ENCODE measurements around the gene LAPTM5.

LAPTM5 gene

DNA sequence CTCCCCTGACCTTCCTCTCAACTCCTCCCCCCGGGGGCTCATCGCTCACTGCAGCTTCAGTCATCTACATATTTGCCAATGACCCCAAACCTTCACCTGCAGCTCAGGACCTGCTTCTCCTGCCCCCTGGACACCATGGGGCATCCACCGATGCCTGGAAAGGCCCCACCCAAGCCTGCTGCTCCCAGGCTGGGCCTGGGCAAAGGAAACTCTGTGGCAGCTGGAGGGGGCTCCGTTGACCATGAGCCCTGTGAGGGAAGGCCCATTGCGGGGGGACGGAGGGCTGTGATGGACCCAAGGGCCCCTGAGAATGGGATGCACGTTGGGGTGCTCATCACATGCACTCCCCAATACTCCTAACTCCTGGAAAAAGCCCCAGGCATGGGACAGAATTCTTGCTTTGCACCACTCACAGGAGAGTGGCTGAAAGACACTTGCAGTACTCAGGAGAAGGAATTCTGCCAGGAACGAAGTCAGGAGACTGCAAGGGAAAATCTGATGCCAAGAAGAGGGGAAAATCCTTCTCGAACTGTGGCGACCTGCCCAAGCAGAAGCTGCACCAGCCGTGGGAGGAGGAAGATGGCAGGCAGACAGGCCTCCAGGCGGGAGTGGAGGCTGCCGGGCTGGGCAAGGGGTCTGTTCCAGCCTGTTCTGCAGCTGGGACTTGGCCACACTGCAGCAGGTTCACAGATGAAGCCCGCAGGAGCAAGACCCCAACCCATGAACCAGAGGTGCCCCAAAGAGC lies 52.6 kb downstream of the LAPTM5 start:
- TF ChIP-seq, protein P1, sequence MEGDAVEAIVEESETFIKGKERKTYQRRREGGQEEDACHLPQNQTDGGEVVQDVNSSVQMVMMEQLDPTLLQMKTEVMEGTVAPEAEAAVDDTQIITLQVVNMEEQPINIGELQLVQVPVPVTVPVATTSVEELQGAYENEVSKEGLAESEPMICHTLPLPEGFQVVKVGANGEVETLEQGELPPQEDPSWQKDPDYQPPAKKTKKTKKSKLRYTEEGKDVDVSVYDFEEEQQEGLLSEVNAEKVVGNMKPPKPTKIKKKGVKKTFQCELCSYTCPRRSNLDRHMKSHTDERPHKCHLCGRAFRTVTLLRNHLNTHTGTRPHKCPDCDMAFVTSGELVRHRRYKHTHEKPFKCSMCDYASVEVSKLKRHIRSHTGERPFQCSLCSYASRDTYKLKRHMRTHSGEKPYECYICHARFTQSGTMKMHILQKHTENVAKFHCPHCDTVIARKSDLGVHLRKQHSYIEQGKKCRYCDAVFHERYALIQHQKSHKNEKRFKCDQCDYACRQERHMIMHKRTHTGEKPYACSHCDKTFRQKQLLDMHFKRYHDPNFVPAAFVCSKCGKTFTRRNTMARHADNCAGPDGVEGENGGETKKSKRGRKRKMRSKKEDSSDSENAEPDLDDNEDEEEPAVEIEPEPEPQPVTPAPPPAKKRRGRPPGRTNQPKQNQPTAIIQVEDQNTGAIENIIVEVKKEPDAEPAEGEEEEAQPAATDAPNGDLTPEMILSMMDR (IDR thresholded peaks at IDR 0.05; ENCODE audit: low read depth, low read length) = no peak
- TF ChIP-seq POLR2A (IDR thresholded peaks at IDR 0.05; ENCODE audit: extremely low read depth, insufficient read length) (no peak), MYC (IDR thresholded peaks at IDR 0.05; ENCODE audit: low read depth, low read length) (no peak)
- TF ChIP-seq, protein P2, sequence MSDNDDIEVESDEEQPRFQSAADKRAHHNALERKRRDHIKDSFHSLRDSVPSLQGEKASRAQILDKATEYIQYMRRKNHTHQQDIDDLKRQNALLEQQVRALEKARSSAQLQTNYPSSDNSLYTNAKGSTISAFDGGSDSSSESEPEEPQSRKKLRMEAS (IDR thresholded peaks at IDR 0.05; ENCODE audit: low read depth, low read length) = no peak
- H3K4me3 ChIP-seq (ENCODE audit: low read depth, low read length) = no peak overlapping the region
- no peak for DNase-seq (ENCODE audit: low read depth)

DNA sequence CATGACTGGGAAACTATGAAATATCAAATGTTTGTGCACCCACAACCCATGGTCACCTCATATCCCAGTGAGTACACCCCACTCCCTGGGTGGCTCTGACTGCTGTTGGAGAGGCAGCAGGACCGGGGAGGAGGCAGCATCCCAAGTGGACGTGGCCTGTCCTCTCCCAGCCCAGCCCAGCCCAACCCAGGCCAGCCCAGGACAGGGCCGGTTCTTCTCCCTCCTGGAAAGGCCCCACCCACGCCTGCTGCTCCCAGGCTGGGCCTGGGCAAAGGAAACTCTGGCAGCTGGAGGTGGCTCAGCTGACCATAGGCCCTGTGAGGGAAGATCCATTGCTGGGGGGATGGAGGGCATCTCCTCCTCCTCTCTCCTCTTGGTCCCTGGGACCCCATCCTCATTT lies 53.3 kb downstream of the LAPTM5 start:
- TF ChIP-seq MYC (IDR thresholded peaks at IDR 0.05; ENCODE audit: low read depth, low read length) (no peak), POLR2A (IDR thresholded peaks at IDR 0.05; ENCODE audit: extremely low read depth, insufficient read length) (no peak)
- TF ChIP-seq, protein P2 (IDR thresholded peaks at IDR 0.05; ENCODE audit: low read depth, low read length) = no peak
- TF ChIP-seq, protein P1 (IDR thresholded peaks at IDR 0.05; ENCODE audit: low read depth, low read length) = no peak
- no peak overlapping the region for H3K4me3 ChIP-seq (ENCODE audit: low read depth, low read length)
- DNase-seq (ENCODE audit: low read depth) = no peak

DNA sequence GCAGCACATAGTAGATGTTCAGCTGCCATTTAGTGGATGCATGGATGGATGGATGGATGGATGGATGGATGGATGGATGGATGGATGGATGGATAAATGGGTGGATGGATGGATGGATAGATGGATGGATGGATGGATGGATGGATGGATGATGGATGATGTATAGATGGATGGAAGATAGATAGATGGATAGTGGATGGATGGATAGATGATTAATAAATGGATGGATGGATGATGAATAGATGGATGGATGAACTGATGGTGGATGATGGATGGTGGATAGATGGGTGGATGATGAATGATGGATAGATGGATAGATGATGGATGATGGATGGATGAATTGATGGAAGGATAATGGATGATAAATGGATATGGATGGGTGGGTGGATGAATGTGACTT lies 54.8 kb downstream of the LAPTM5 start:
- no peak for DNase-seq (ENCODE audit: low read depth)
- TF ChIP-seq POLR2A (IDR thresholded peaks at IDR 0.05; ENCODE audit: extremely low read depth, insufficient read length) = no peak
- TF ChIP-seq MYC (IDR thresholded peaks at IDR 0.05; ENCODE audit: low read depth, low read length) = no peak
- TF ChIP-seq, protein P2 (IDR thresholded peaks at IDR 0.05; ENCODE audit: low read depth, low read length) = no peak
- TF ChIP-seq, protein P1 (IDR thresholded peaks at IDR 0.05; ENCODE audit: low read depth, low read length) = no peak
- H3K4me3 ChIP-seq (ENCODE audit: low read depth, low read length) = no peak overlapping the region

GRCh38 chr1:30701258-30701633 lies 56.3 kb downstream of the LAPTM5 start:
- DNase-seq (ENCODE audit: low read depth) = no peak
- no peak overlapping the region for H3K4me3 ChIP-seq (ENCODE audit: low read depth, low read length)
- TF ChIP-seq, protein P1 (IDR thresholded peaks at IDR 0.05; ENCODE audit: low read depth, low read length) = no peak
- TF ChIP-seq POLR2A (IDR thresholded peaks at IDR 0.05; ENCODE audit: extremely low read depth, insufficient read length) = no peak
- TF ChIP-seq, protein P2 (IDR thresholded peaks at IDR 0.05; ENCODE audit: low read depth, low read length) = no peak
- TF ChIP-seq MYC (IDR thresholded peaks at IDR 0.05; ENCODE audit: low read depth, low read length) = no peak

- TF ChIP-seq, protein P2 (IDR thresholded peaks at IDR 0.05; ENCODE audit: low read depth, low read length) = peak; percentile 36; the same call in 1 of the 2 replicates
- TF ChIP-seq MYC (IDR thresholded peaks at IDR 0.05; ENCODE audit: low read depth, low read length) = no peak
- peak; percentile 57 for DNase-seq (ENCODE audit: low read depth)
- H3K4me3 ChIP-seq (ENCODE audit: low read depth, low read length) = no peak overlapping the region
Measured at GRCh38 chr1:30700528-30701257, 56.9 kb downstream of the LAPTM5 start.

GRCh38 chr1:30699762-30700161 lies 57.8 kb downstream of the LAPTM5 start:
- no peak for DNase-seq (ENCODE audit: low read depth)
- TF ChIP-seq, protein P1 (IDR thresholded peaks at IDR 0.05; ENCODE audit: low read depth, low read length) = no peak
- TF ChIP-seq MYC (IDR thresholded peaks at IDR 0.05; ENCODE audit: low read depth, low read length) (no peak), POLR2A (IDR thresholded peaks at IDR 0.05; ENCODE audit: extremely low read depth, insufficient read length) (no peak)
- TF ChIP-seq, protein P2 (IDR thresholded peaks at IDR 0.05; ENCODE audit: low read depth, low read length) = no peak
- H3K4me3 ChIP-seq (ENCODE audit: low read depth, low read length) = no peak overlapping the region
